NCI-H510A (cell line): ENCODE data around the gene COL23A1.

Experiments used
- DNase-seq: peaks from one replicate; lab custom pipeline; 2025; lab: John Stamatoyannopoulos, UW

Gene COL23A1

DNA sequence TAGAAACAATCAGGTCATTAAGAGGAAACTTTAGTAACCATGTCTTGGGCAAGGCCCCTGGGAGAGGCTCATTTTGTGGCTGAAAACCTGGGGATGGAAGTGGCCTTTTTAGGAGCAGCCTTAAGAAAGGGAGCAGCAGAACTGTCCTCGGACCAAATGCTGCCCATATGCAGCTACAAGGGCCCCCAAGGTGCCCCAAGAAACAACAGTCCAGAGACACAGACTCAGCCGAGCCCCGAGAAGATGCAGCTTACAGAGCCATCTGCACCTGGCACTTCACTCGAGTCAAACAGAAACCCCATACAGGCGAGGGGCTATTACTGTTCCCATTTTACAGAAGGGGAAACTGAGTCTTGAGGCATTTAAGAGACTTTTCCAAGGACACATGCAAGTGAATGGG, 58.0 kb downstream of the COL23A1 start:
- no peak for DNase-seq

DNA sequence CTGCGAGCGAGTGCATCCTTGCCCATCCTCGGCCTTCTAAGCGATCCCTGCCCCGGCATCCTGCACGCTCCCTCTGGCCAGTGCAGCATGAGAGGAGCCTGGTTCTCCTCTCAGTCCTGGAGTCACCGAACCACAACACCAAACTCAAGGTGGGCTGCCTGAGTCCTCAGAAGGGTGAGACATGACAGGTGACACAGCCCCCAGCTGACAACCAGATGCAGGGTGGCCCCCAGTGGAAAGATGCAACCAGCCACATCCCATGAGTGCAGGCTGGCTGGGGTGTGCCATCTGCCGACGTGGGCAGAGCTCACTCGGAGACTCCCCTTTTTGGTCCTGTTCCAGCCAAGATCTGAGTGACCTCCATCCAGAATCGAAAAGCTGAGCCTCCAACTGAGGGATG, 58.4 kb downstream of the COL23A1 start:
- no peak for DNase-seq

DNA sequence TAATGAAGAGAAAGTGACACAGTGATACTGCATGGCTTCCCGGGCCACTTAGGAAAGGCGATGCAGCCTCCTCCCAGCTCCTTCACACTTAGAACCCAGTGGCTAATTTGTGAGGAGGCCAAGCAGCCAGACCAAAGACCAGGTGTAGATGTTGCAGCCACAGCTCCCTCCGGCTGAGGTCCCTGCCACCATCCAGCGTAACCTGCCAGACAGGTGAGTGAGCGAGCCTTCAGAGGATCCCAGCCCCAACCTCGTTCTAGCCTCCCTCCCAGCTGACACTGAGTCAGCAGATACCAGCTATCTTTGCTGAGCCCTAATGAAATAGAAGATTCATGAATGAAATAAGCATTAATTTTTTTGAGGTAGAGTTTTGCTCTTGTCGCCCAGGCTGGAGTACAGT, 59.7 kb downstream of the COL23A1 start:
- DNase-seq: no peak

DNA sequence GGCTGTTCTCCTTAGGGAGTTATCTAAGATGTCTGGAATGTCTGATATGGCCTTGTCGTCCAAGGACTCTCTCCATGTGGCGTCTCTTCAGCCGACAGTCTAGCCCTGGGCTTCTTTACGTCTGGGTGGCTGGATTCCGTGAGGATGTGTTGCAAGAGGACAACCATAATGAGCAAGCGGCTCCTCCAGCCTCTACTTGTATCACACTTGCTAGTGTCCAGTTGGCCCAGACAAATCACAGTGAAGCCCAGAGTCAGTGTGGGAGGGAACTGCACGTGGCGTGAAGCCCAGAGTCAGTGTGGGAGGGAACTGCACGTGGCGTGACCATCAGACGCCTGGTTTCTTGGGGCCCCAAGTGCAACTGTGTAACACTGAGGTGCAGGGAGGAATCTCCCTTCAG, 61.1 kb downstream of the COL23A1 start:
- no peak for DNase-seq

DNA sequence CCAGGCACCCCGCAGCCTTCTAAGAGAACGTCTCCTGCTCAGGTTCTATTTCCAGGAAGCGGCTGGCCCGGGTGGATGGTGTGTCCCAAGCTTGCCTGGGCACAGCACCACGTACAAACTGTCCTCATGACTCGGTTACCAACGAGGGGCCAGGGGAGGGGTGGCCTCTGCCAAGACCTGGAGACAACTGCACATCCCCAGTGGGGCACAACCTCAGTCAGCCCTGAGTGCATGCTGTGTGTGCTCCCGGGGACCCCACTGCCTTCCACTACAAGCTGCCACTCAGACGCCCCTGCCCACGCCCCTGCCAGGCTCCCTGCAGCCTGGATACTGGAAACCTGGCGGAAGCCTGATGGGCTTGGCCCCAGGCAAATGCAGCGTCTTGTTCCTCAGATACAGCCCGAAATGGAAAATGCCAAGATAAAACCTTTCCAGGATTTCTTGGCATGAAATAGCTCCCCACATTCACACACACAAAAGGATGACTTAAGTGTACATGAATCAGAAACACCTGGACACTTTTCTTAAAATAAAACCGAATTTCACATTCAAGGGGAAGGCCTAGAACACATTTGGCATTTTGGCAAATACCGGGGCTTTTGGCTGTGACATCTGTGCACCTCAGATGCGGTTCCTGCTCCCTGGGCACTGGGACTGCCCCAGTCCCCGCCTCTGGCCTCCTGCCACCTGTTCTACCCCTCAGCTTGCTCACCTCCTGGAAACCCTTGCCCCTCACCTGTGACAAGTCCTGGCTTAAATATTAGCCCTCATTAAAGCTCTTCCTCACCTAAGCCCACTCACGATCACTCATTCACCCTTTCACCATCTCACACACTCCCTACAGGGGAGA, 62.5 kb downstream of the COL23A1 start:
- no peak for DNase-seq

DNA sequence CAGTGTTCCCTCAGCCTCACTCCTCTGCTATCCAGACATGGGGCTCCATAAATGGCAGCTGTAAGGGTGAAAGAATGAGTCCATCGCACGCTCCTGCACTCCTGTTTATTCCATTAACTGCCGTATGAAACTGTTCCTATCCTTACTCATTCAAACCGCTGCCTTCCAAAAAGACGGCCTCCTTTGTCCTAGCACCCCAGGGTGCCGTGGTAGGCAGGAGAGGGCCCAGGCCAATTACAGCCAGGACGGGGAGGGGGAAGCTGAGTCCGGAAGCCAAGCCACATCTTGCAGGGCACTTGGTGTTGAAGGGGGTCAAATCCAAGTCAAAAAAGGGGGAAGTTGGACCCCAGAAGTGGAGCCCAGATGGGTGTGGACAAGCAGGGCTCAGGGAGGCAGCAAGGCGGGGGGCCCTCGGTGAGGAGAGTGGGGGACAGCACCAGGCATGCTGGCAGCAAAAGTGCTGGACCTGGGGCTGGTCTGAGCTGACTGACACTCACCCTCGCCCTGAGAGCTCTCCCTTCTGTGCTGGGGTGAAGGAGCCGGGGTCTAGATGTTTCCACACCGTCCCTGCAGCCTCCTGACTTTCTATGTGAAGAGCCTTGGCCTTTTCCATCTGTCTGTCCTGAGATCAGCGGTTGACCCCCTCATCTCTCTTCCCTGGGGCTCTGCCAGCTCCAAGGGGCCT, 63.3 kb downstream of the COL23A1 start:
- no peak for DNase-seq

DNA sequence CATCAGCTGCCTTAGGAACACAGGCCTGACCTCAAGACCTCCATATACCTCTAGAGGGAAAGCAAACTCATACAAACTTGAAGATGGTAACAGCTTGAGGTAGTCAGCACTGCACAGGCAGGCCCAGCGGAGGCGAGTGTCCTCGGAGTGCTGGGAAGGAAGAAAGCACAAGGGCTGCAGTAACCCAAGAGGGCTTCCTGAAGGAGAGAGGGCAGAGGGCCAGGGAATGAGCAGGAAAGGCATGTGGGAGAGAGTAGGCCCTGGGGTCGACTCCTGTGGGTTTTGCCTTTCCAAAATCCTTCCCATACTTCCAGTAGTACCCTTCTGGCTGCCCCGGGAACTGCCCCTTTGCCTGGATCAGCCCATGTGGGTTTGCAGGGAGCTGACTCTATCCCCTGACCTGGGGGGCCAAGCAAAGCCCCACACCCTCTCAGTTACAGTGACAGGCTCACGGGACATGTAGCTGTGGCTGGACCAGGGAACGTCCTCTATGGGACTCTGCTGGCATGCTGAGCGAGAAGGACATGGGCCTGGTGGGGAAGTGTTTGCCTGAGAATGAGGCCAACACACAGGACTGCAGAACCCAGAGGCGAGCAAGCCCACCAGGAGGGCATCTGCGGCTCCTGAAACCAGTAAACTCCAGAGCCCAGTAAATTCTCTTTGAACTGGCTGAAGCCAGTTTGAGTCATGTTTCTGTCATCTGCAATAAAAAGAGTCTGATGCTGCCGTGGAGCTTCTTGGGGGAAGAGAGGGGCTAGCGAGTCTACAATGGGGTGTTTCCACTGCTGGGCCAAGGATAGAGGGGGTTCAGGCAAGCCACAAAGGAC, 64.1 kb downstream of the COL23A1 start:
- no peak for DNase-seq

DNA sequence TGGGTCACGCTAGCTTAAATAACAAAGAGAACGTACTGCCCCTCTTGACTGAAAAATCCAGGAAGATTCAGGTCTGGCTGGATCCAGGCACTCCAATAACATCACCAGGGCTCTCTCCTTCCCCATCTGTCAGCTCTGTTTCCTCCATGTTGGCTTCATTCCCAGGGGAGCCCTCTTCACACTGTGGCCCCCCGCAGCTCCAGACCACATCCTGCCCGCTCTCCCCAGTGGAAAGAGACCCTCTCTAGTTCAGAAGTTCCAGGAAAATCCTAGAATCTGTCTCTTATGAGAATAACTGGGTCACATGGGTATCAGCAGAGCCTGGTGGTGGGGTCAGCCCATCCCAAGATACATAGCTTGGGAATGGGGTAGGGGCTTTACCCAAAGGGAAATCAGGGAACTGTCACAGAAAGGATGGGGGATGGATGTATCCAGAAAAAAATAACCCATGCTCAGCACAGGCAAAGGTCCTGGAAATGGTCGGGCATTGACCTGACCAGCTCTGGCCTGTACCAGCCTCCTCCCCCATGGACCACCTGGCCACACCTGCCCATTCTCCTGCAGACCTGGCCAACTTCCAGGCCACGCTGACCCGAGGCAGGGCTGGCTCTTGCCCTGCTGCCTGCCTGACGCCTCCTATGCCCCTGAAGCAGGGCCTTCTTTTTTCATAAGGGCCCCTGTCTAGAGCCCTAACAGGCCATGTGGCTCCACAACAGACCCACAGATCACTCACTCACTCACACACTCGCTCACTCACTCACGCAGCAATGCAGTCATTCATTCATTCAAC, 65.9 kb downstream of the COL23A1 start:
- no peak for DNase-seq

DNA sequence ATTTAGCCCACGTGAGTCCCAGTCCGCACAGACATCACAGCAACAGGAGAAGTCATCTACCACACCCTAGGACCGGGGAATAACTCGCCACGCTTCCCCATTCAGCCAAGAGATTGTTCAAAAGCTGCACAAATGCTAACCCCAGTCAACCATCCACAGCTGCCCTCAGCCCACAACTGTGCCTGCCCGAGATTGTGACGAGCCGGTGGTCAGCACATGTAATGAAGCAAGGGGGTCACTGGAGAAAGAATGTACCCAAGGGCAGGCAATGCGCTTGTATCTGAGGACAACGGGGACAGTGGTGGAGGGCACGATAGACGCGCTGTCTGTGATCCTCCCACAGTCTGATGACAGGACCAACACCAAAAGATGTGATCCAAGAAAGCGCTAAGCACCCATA, 67.8 kb downstream of the COL23A1 start:
- DNase-seq: no peak

DNA sequence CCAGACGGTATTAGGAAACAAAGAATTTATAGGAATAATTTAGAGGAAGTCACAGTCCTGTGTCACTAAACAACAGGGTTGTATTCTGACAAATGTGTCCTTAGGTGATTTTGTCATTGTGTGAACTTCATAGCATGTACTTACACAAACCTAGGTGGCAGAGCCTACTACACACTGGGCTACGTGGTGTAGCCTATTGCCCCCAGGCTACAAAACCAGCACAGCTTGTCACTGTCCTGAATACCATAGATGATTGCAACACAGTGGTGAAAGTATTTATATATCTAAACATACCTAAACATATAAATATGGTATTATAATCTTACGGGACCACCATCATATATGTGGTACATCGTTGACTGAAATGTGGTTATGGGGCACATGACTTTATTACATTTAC, 69.3 kb downstream of the COL23A1 start:
- no peak for DNase-seq

DNA sequence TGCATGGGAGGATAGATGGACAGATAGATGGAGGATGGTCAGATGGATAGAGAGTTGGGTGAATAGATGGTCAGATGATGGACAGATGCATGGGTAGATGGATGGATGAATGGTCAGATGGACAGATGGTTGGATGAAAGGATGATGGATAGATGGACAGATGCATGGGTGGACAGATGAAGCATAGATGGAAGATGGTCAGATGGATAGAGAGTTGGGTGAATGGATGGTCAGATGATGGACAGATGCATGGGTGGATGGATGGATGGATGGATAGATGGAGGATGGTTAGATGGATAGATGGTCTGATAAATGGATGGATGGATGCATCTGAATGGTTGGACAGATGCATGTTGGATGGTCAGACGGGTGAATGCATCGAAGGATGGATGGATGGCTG, 70.4 kb downstream of the COL23A1 start:
- DNase-seq: no peak

DNA sequence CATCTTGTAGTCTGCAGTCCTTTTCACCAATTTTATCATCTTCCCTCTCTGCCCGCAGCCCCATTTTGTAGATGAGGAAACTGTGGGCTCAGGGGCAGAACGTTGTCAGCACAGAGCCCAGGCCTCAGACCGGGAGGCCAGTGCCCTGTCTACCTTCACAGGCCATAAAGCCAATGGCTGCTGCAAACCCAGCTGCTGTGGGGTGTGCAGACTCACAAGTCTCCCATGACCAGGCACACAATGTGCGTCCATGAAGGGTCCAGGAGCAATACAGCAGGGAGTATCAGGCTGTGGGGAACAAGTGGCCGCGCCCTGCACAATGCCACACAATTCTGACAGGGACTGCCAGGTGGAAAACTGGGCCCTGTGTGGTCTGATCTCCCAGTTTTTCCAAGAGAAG, 71.0 kb downstream of the COL23A1 start:
- no peak for DNase-seq

DNA sequence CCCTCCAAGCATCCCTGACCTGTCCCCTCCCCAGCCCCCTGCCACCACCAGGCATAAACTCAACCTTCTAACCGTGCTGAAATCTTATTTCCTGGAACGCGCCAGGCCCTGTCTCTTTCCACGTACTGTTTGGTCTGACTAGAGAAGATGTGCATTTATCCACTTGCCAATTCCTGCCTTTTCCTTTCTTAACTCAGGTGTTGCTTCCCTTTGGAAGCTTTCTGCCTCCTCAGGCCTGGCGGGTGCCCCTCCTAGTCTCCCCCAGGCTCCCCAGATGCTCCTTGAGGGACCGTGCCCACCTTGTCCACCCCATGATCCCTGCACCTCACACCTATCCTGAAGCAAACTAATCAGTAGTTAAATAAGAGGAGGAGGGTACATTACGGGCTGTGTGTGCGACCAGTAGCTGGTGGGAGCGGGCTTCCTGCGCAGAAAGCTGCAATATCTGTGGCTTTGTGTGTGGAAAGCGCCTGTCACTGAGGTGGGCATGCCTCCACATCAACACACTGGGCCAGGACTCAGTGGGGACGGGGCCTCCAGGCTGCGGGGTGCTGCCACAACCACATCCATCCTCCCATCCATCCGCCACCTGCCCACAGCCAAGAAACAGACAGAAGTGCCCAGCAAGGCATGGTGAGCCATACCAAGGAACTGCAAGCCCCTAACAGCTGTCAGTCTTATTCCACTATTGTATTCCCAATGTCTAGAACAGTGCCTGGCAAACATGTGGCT, 73.5 kb downstream of the COL23A1 start:
- DNase-seq: no peak

DNA sequence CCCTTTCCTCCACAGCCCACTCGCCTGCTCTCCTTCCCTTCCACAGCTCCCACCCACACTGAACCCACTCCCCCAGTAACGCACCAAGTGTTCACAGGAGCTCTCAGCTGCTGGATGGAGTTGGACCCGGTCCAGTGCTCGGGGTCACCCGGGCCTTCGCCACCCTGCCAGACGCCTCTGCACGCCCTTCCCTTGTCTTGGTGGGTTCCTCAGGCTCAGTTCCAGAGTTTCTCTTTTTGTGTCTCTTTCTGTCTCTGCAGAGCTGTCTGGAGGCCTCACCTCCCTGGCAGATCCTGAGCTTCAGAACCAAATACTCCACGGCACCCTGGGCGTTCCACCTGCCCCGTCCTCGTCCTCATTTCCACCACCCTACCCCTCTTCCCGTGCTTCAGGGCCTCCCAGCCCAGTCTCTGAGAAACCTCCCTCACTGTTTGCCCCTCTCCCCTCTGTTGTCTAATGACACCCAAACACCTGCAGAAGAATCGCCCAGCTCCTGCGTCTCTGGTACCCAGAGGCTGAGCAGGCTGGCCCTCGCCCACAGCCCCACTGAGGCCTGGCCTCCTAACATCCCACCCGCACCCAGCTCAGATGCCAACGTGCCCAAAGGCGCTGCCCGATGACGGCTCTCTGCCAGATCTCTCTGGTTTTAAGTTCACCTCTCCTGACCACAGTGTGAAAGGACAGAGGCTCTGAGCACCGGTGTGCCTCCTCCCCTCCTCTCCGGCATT, 74.3 kb downstream of the COL23A1 start:
- DNase-seq: no peak

DNA sequence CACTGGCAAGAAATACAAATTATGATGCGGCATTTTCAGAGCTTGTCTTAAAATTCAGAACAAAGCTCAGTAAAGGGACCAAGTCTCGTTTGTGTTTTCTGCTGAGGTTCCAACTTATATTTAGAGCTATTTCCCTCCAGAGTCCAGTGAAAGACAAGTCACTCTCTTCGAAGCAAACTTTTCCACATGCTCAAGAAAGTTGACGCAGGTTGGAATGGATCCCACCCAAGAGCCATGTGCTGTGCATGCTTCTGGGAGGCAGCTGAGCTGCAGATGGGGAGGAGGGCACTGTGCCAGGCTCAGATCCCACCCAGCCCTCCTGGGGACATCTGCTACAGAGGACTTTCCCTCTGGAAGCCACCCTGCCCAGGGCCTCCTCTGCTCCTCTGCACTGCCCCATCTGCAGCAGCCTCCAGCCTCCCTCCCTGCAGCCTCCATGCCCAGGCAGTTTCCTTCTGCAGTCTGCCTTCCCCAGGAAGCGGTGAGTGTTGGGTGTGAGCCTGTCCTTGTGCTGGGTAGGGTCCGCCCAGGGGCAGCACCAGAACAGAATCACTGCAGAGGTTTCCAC, 75.3 kb downstream of the COL23A1 start:
- no peak for DNase-seq

DNA sequence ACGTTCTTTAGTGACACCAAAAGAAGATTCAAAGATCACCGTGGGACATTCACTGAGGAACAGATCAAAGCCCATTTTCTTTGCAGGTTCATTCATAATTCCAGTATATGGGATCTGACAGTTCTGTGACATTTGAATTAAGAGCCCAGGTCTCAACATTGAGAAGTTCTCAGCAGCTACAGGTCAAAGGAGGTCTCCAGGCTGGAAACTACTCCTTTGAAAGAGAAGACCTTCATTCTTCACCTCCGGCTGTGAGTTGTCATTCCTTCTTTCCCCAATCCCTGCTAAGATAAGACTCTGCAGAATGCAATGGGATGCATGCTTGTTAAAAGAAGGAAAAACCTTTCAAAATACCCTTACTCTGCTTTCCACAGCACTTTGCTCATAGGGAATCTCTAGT, 79.0 kb downstream of the COL23A1 start:
- DNase-seq: no peak

DNA sequence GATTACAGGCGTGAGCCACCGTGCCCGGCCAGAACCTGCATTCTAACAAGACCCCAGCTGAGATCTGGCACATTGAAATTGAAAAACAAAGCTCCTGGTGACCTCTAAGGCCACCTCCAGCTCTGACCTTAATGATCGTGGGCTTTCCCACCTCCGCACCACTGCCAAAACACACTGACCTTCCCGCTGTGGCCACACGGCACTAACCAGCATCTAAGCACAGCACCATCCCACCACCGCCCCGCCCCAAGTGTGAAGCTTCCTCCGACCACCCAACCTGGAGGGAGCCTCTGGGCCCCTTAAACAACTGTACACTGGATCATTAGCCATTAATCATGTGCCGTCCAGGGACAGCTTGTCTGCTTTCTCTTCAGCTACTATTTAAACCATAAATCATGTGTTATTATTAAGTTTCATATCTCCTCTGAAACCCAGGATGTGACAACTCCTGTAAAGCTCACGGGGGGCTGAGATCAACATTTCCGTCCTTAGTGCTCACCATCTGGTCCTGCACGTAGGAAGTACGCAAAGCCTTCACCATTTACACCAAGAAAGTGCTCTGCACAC, 80.6 kb downstream of the COL23A1 start:
- no peak for DNase-seq

DNA sequence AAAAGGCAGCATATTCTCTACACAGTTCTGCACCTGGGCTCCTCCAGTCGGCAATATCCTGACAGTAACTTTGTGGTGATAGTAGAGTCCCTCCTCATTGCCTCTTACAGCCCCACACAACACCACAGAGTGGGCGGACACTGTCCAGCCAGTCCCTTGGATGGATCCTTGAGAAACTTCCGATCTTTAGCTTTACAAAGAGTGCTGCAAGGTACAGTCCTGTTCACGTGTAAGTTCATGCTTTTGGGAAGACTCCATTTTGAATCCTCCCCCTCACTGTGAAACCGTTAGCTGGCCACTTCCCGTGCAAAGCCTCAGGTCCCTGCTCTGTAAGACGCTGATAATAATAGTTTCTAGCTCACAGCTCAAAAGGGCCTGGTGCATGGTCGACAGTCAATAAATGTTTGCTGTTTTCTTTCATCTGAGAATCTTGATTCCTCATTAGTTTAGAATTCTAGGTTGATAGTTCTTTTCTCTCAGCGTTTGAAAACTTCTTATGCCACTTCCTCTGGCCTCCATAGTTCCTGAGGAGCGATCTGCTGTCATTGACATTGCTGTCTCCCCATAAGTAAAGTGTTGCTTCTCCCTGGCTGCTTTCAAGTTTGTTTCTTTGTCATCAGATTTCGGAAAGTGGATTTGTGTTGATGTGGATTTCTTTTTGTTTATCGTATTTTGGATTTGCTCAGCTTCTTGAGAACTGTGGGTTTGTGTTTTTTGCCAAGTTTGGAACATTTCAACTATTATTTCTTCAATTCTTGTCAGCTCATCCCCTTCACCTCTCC, 82.9 kb downstream of the COL23A1 start:
- no peak for DNase-seq
